ENCODE measurements around the gene LSM6. TPM values are rescaled to one million over a fixed set of nuclear protein-coding genes. Genes with fewer than 3 reads are reported as not detected.

LSM6 gene
- total RNA-seq, 1 experiment from 2014 or later: 78.3 TPM

DNA sequence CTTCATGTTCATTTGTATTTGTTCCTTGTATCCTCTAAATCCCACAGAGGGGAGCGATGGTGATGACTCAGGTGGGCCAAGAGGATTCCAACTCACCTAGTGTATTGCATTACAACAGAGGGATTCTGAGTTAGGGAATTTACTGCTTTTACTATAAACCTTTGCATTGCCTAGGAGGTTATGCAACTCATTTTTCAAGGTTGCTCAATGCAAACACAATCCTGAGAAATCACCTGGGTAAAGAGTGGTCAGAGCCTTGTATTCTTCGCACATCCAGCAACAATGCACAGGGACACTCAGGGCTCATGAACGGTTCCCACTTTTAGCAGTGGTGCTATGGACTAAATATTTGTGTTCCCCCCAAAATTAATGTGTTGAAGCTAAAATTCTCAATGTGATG lies 28.6 kb upstream of the LSM6 start:
- Mint-ChIP-seq H3K9me3 (no peaks in the 10 kb centered on the region), H3K4me3 (no peak overlapping the region), H3K4me1 (no peaks in the 10 kb centered on the region), H3K27ac (no peak overlapping the region), H3K27me3 (ENCODE audit: low read depth) (no peaks in the 10 kb centered on the region), H3K36me3 (ENCODE audit: insufficient read depth in 1 of 3, low read depth in 3 of 3) (no peaks in the 10 kb centered on the region)
- no peak overlapping the region for H4K91ac ChIP-seq (ENCODE audit: insufficient read length, low read depth, low read length)
- H2BK15ac ChIP-seq (ENCODE audit: low read depth, low read length): no peak overlapping the region
- H3T11ph ChIP-seq (ENCODE audit: low read length): no peak overlapping the region
- no peaks in the 10 kb centered on the region for H4K20me1 ChIP-seq (ENCODE audit: control insufficient read depth, insufficient read depth, insufficient read length)
- H2AFZ ChIP-seq (ENCODE audit: low read length): no peak overlapping the region
- no peak overlapping the region for H2BK120ac ChIP-seq (ENCODE audit: low read depth, low read length, poor library complexity, severe bottlenecking)
- H3K56ac ChIP-seq (ENCODE audit: insufficient read length, low read depth, low read length): no peak overlapping the region
- H3K23me2 ChIP-seq (ENCODE audit: insufficient read length, low read depth, low read length, poor library complexity, severe bottlenecking): no peaks in the 10 kb centered on the region
- H4K8ac ChIP-seq (replicated peaks; ENCODE audit: insufficient read length, low read depth, low read length): no peak overlapping the region
- H3K18ac ChIP-seq (ENCODE audit: insufficient read length, low read depth, low read length): no peak overlapping the region
- no peak overlapping the region for H3K23ac ChIP-seq (ENCODE audit: insufficient read length, low read depth, low read length)
- DNase-seq: no peak
- no peaks in the 10 kb centered on the region for H3K27me3 ChIP-seq (ENCODE audit: insufficient read depth, low read length)
- H3K79me2 ChIP-seq (ENCODE audit: insufficient read depth, low read length): no peaks in the 10 kb centered on the region
- H3K4ac ChIP-seq (ENCODE audit: low read depth, low read length): no peak overlapping the region
- no peak overlapping the region for H3K27ac ChIP-seq (ENCODE audit: insufficient read length, low read depth, low read length)
- WGBS (ENCODE audit: extremely low coverage, insufficient read length, low lambda C conversion rate): no CpG with 5 or more reads among the region's 3 CpGs
- H4K5ac ChIP-seq (ENCODE audit: insufficient read length, low read depth, low read length): no peak overlapping the region
- H3K9ac ChIP-seq (ENCODE audit: extremely low read depth, insufficient read length, low read length): no peak overlapping the region
- H3K9me3 ChIP-seq (ENCODE audit: control insufficient read depth, low read depth, low read length): no peaks in the 10 kb centered on the region
- H3K14ac ChIP-seq (ENCODE audit: insufficient read depth, low read length): no peak overlapping the region
- H3K4me2 ChIP-seq (ENCODE audit: insufficient read depth, insufficient read length, low read length): no peak overlapping the region
- TF ChIP-seq, protein P1, sequence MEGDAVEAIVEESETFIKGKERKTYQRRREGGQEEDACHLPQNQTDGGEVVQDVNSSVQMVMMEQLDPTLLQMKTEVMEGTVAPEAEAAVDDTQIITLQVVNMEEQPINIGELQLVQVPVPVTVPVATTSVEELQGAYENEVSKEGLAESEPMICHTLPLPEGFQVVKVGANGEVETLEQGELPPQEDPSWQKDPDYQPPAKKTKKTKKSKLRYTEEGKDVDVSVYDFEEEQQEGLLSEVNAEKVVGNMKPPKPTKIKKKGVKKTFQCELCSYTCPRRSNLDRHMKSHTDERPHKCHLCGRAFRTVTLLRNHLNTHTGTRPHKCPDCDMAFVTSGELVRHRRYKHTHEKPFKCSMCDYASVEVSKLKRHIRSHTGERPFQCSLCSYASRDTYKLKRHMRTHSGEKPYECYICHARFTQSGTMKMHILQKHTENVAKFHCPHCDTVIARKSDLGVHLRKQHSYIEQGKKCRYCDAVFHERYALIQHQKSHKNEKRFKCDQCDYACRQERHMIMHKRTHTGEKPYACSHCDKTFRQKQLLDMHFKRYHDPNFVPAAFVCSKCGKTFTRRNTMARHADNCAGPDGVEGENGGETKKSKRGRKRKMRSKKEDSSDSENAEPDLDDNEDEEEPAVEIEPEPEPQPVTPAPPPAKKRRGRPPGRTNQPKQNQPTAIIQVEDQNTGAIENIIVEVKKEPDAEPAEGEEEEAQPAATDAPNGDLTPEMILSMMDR (conservative IDR thresholded peaks at IDR 0.05): no peak
- H3K79me1 ChIP-seq (ENCODE audit: insufficient read depth, low read depth, low read length, poor library complexity, severe bottlenecking): no peaks in the 10 kb centered on the region
- H2AK5ac ChIP-seq (ENCODE audit: insufficient read length, low read length): no peak overlapping the region
- no peak overlapping the region for H2BK5ac ChIP-seq (ENCODE audit: insufficient read length, low read length)
- H3K4me1 ChIP-seq (ENCODE audit: insufficient read depth, low read length): no peaks in the 10 kb centered on the region
- no peak overlapping the region for H2BK12ac ChIP-seq (ENCODE audit: insufficient read length, low read depth, low read length)
- no peak overlapping the region for H2BK20ac ChIP-seq (ENCODE audit: low read depth, low read length, poor library complexity, severe bottlenecking)
